H1 (cell line): ENCODE measurements around the gene LINGO4. TPM values are rescaled to one million over a fixed set of nuclear protein-coding genes. Genes with fewer than 3 reads are reported as not detected.

ENCODE experiments used
- CTCF ChIA-PET: fragments of 300-600 bp; sonication (Branson Sonifier 250); formaldehyde crosslinking; loops from one replicate; lab custom pipeline; 2021; ENCODE audit not compliant: partially characterized antibody; lab: Charles Lee
- POLR2A ChIA-PET: fragments of 300-600 bp; sonication (Branson Sonifier 250); formaldehyde crosslinking; loops from one replicate; lab custom pipeline; 2021; ENCODE audit warnings: inconsistent platforms; ENCODE audit not compliant: partially characterized antibody; lab: Charles Lee
- DNase-seq, 2 experiments: peaks; one replicate each; pipeline versions ENCODE4 v3.0.0 to v3.0.0-alpha.2; 2010 to 2022; ENCODE audit warnings: low spot score in 2 of 2, low read depth in 1 of 2, mixed read lengths in 1 of 2
- FAIRE-seq: peaks from 2 replicates; lab custom pipeline; 2011; peaks lifted over from hg19 to GRCh38; lab: Jason Lieb, UNC
- H2AFZ ChIP-seq: 2 replicates; pipeline ENCODE4 v1.8.1; 2012; ENCODE audit warnings: low read length, inconsistent platforms
- H2AK5ac ChIP-seq: 2 replicates; pipeline ENCODE4 v1.6.1; 2013; ENCODE audit warnings: low read depth, low read length
- H2BK120ac ChIP-seq: replicated peaks from 2 replicates; pipeline ENCODE3; 2013; ENCODE audit warnings: low read depth, low read length, inconsistent platforms
- H2BK12ac ChIP-seq: 2 replicates; pipeline ENCODE4 v1.6.1; 2013; ENCODE audit warnings: low read depth, low read length
- H2BK15ac ChIP-seq: 2 replicates; pipeline ENCODE4 v1.6.1; 2013; ENCODE audit warnings: low read length
- H2BK20ac ChIP-seq: 2 replicates; pipeline ENCODE4 v1.6.1; 2013; ENCODE audit warnings: low read length
- H2BK5ac ChIP-seq: 2 replicates; pipeline ENCODE4 v1.6.1; 2013; ENCODE audit warnings: low read depth, low read length
- H3K14ac ChIP-seq: 2 replicates; pipeline ENCODE4 v1.6.1; 2013; ENCODE audit warnings: inconsistent platforms; ENCODE audit not compliant: insufficient read length
- H3K18ac ChIP-seq: 2 replicates; pipeline ENCODE4 v1.6.1; 2013; ENCODE audit warnings: low read length; ENCODE audit errors: extremely low read depth
- H3K23ac ChIP-seq: 2 replicates; pipeline ENCODE4 v1.6.1; 2013; ENCODE audit warnings: inconsistent platforms; ENCODE audit not compliant: insufficient read length
- H3K23me2 ChIP-seq: 2 replicates; pipeline ENCODE4 v1.6.1; 2013; ENCODE audit warnings: low read depth, low read length
- H3K27ac ChIP-seq: 2 replicates; pipeline ENCODE4 v1.6.1; 2011; ENCODE audit warnings: low read depth, low read length, inconsistent platforms
- H3K27me3 ChIP-seq, 4 experiments: replicated peaks in 1 of 4; 1 replicate in 1 of 4; 2 replicates in 3 of 4; pipeline versions ENCODE4 v1.6.1 to v1.8.1; 2011 to 2013; ENCODE audit warnings: low read length in 3 of 4, mild to moderate bottlenecking in 3 of 4, inconsistent platforms in 2 of 4, mixed read lengths in 2 of 4, moderate library complexity in 1 of 4; ENCODE audit not compliant: control insufficient read depth in 3 of 4, insufficient read depth in 3 of 4; ENCODE audit errors: extremely low read depth in 1 of 4
- H3K36me3 ChIP-seq, 4 experiments: 2 replicates each; pipeline versions ENCODE4 v1.6.1 to v1.8.1; 2011 to 2013; ENCODE audit warnings: mild to moderate bottlenecking in 4 of 4, low read length in 3 of 4, moderate library complexity in 2 of 4, control low read depth in 1 of 4, inconsistent platforms in 1 of 4; ENCODE audit not compliant: insufficient read depth in 4 of 4, control insufficient read depth in 2 of 4
- H3K4ac ChIP-seq: replicated peaks from 2 replicates; pipeline ENCODE3; 2013; ENCODE audit warnings: low read length, low read depth, mixed read lengths, inconsistent platforms; ENCODE audit not compliant: insufficient read length
- H3K4me1 ChIP-seq, 4 experiments: replicated peaks in 1 of 4; 1 replicate in 1 of 4; 2 replicates in 3 of 4; pipeline versions ENCODE4 v1.6.1 to v1.8.1; 2011 to 2013; ENCODE audit warnings: low read length in 3 of 4, inconsistent platforms in 2 of 4, mixed read lengths in 1 of 4; ENCODE audit not compliant: insufficient read depth in 4 of 4, control insufficient read depth in 3 of 4
- H3K4me2 ChIP-seq, 2 experiments: 2 replicates each; pipeline versions ENCODE4 v1.6.1 to v1.8.1; 2011 to 2013; ENCODE audit warnings: low read depth in 2 of 2, low read length in 2 of 2, control low read depth in 1 of 2, inconsistent platforms in 1 of 2, mild to moderate bottlenecking in 1 of 2; ENCODE audit not compliant: insufficient read depth in 1 of 2
- H3K4me3 ChIP-seq, 4 experiments: fragments of 200-600, 300-600 bp in 1 of 4; sonication (generic), shearing (Covaris generic), sonication (Bioruptor Twin) in 1 of 4; 2 replicates each; pipeline versions ENCODE4 v1.5.1 to v1.8.1; 2011 to 2016; ENCODE audit warnings: low read length in 4 of 4, low read depth in 3 of 4, control low read depth in 2 of 4, inconsistent platforms in 2 of 4, mild to moderate bottlenecking in 2 of 4, mixed read lengths in 1 of 4, moderate library complexity in 1 of 4; ENCODE audit not compliant: insufficient read depth in 2 of 4; ENCODE audit errors: extremely low read depth in 1 of 4
- H3K56ac ChIP-seq: replicated peaks from 2 replicates; pipeline ENCODE3; 2013; ENCODE audit warnings: low read depth, mild to moderate bottlenecking, mixed read lengths, low read length, inconsistent platforms; ENCODE audit not compliant: insufficient read length
- H3K79me1 ChIP-seq: 2 replicates; pipeline ENCODE4 v1.6.1; 2013; ENCODE audit warnings: low read depth, low read length, control low read depth
- H3K79me2 ChIP-seq, 2 experiments: 2 replicates each; pipeline versions ENCODE4 v1.6.1 to v1.8.1; 2012 to 2013; ENCODE audit warnings: low read length in 2 of 2, mild to moderate bottlenecking in 2 of 2, inconsistent platforms in 1 of 2; ENCODE audit not compliant: insufficient read depth in 2 of 2, control insufficient read depth in 1 of 2
- H3K9ac ChIP-seq, 4 experiments: replicated peaks in 1 of 4; 1 replicate in 1 of 4; 2 replicates in 3 of 4; pipeline versions ENCODE4 v1.6.1 to v1.8.1; 2011 to 2013; ENCODE audit warnings: low read depth in 3 of 4, low read length in 3 of 4, control low read depth in 2 of 4, mild to moderate bottlenecking in 2 of 4, moderate library complexity in 2 of 4, inconsistent platforms in 1 of 4; ENCODE audit errors: extremely low read depth in 1 of 4
- H3K9me3 ChIP-seq, 2 experiments: 2 replicates each; pipeline versions ENCODE4 v1.6.1 to v1.8.1; 2012 to 2013; ENCODE audit warnings: mild to moderate bottlenecking in 2 of 2, moderate library complexity in 2 of 2, control low read depth in 1 of 2, inconsistent platforms in 1 of 2, low read depth in 1 of 2, low read length in 1 of 2, mixed read lengths in 1 of 2; ENCODE audit not compliant: insufficient read depth in 2 of 2
- H4K20me1 ChIP-seq, 2 experiments: replicated peaks in 1 of 2; 2 replicates each; pipeline versions ENCODE3 to v1.8.1; 2011 to 2013; ENCODE audit warnings: inconsistent platforms in 2 of 2, low read length in 2 of 2, mild to moderate bottlenecking in 1 of 2; ENCODE audit not compliant: insufficient read depth in 2 of 2, control insufficient read depth in 1 of 2
- H4K5ac ChIP-seq: 2 replicates; pipeline ENCODE4 v1.6.1; 2013; ENCODE audit warnings: low read length, low read depth, mixed read lengths, inconsistent platforms; ENCODE audit not compliant: insufficient read length
- H4K8ac ChIP-seq: 2 replicates; pipeline ENCODE4 v1.8.0; 2013; ENCODE audit warnings: mild to moderate bottlenecking, moderate library complexity, low read length, inconsistent platforms; ENCODE audit not compliant: insufficient read depth; ENCODE audit errors: extremely low read depth
- H4K91ac ChIP-seq: replicated peaks from 2 replicates; pipeline ENCODE3; 2013; ENCODE audit warnings: low read length, mixed read lengths, inconsistent platforms; ENCODE audit not compliant: insufficient read length
- BRCA1 ChIP-seq: IDR thresholded peaks from 2 replicates; pipeline ENCODE4 v1.6.1; 2012; ENCODE audit warnings: low read depth, low read length, improper control_type of control experiment
- CHD1 ChIP-seq: IDR thresholded peaks from 2 replicates; pipeline ENCODE4 v1.6.1; 2012; ENCODE audit warnings: low read depth, low read length, improper control_type of control experiment
- GTF2F1 ChIP-seq: IDR thresholded peaks from 2 replicates; pipeline ENCODE4 v1.6.1; 2012; ENCODE audit warnings: low read depth, low read length, improper control_type of control experiment, borderline replicate concordance
- KDM4A ChIP-seq: IDR thresholded peaks from one replicate; pipeline ENCODE4 v1.7.1; 2012; ENCODE audit warnings: low read depth, mild to moderate bottlenecking, moderate library complexity, low read length, inconsistent platforms; ENCODE audit not compliant: severe bottlenecking
- PHF8 ChIP-seq: fragments of 200-600 bp; sonication (generic); conservative IDR thresholded peaks from 2 replicates; pipeline ENCODE4 v1.7.1; 2012; ENCODE audit warnings: low read depth, mild to moderate bottlenecking, inconsistent platforms, low read length, moderate library complexity
- RAD21 ChIP-seq, 2 experiments: IDR thresholded peaks in 1 of 2; conservative IDR thresholded peaks in 1 of 2; 2 replicates each; pipeline ENCODE4 v1.6.1; 2011; ENCODE audit warnings: low read depth in 2 of 2, low read length in 2 of 2, improper control_type of control experiment in 1 of 2, inconsistent platforms in 1 of 2, mild to moderate bottlenecking in 1 of 2, moderate library complexity in 1 of 2
- RXRA ChIP-seq: IDR thresholded peaks from 2 replicates; pipeline ENCODE4 v1.6.1; 2011; ENCODE audit warnings: low read depth, mild to moderate bottlenecking, low read length, moderate library complexity; ENCODE audit not compliant: insufficient read depth
- SIN3A ChIP-seq, 2 experiments: IDR thresholded peaks in 1 of 2; conservative IDR thresholded peaks in 1 of 2; 2 replicates each; pipeline ENCODE4 v1.6.1; 2011 to 2012; ENCODE audit warnings: low read length in 2 of 2, improper control_type of control experiment in 1 of 2, low read depth in 1 of 2, mild to moderate bottlenecking in 1 of 2
- SIX5 ChIP-seq: IDR thresholded peaks from 2 replicates; pipeline ENCODE4 v1.6.1; 2011; ENCODE audit warnings: mild to moderate bottlenecking, low read depth, low read length
- SP1 ChIP-seq: IDR thresholded peaks from 2 replicates; pipeline ENCODE4 v1.6.1; 2011; ENCODE audit warnings: low read depth, low read length
- SP4 ChIP-seq: IDR thresholded peaks from 2 replicates; pipeline ENCODE4 v1.6.1; 2012; ENCODE audit warnings: low read length, inconsistent platforms
- SRF ChIP-seq: IDR thresholded peaks from 2 replicates; pipeline ENCODE4 v1.6.1; 2011; ENCODE audit warnings: mild to moderate bottlenecking, low read depth, low read length, moderate library complexity
- TAF1 ChIP-seq: IDR thresholded peaks from 2 replicates; pipeline ENCODE4 v1.6.1; 2011; ENCODE audit warnings: mild to moderate bottlenecking, low read depth, low read length
- YY1 ChIP-seq: IDR thresholded peaks from 2 replicates; pipeline ENCODE4 v1.6.1; 2011; ENCODE audit warnings: low read depth, mild to moderate bottlenecking, low read length
- WGBS, 2 experiments: shearing (Covaris generic) in 1 of 2; methylation state at CpG; one replicate each; pipeline versions ENCODE4 v1.1.6 to v1.1.7; 2013 to 2015; ENCODE audit warnings: low lambda C conversion rate in 2 of 2, mixed read lengths in 2 of 2, inconsistent platforms in 1 of 2, low coverage in 1 of 2, missing lambda C conversion rate in 1 of 2; ENCODE audit not compliant: insufficient replicate concordance in 2 of 2, insufficient coverage in 1 of 2, insufficient read length in 1 of 2; ENCODE audit errors: extremely low coverage in 1 of 2, missing lambda C conversion rate in 1 of 2; 5-methylcytosine and 5-hydroxymethylcytosine counted together
- polyA plus RNA-seq, 7 experiments: library from polyadenylated mRNA; depleted of rRNA in 3 of 7; stranded (reverse) in 5 of 7; unstranded in 2 of 7; fragments of >200 nt in 5 of 7; fragments of 200-250 nt in 2 of 7; gene quantifications; 1 replicate in 5 of 7; 2 replicates in 1 of 7; 4 replicates in 1 of 7; pipeline versions ENCODE4 v1.2.1 to v1.2.3, GENCODE V29; 2011 to 2013; ENCODE audit warnings: missing spikeins in 2 of 7, mixed read lengths in 2 of 7
- total RNA-seq: library from RNA; stranded (reverse); fragmentation: NEBNext Ultra II Directional; extraction: Animal tissue kit (Norgen Biotek cat#: 25700); gene quantifications from 2 replicates; pipeline ENCODE4 v1.2.1, GENCODE V29; 2021

Gene LINGO4
- total and polyA plus RNA-seq, 2 of the 8 experiments (the other 6 are each of a cell fraction or from before 2014, with no cell fraction given) = 0.03 TPM; not detected in 1

DNA sequence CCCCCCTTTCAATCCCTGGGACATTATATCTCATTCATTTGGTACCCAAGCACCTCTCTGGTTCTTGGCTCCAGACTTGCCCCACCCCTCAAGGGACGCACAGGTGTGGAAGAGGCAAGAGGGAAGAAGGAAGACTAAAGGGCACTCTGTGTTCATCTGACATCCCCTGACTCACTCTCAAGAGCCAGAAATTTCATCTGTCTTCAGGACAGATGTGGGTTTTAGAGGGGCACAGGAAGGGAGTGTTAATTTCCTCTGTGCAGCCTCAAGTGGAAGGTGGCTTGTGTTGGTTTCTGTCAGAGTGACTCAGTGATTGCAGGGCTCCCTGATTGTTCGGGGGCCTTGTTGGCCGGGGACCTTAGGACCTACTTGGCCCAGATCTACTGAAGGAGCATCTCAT is 32.0 kb upstream of the LINGO4 start:
- Histone ChIP-seq H3K4me2 (peak overlapping the region in 1 of 2 experiments; percentile 77; a peak in 2 of 4 replicates), H3K4me3 (peak overlapping the region in 1 of 4 experiments; percentile 69; a peak in 1 of 8 replicates), H3K23me2 (peaks cover 23% of the 10 kb centered on the region), H3K27ac (no peak overlapping the region), H4K20me1 (no peaks in the 10 kb centered on the region), H2AK5ac (peak overlapping the region; percentile 29; the same call in 1 of the 2 replicates), H4K8ac (no peak overlapping the region), H2BK15ac (0 out of 2 replicates have a peak overlapping the region, but pooled peaks have one; percentile 29), H3K36me3 (no peaks in the 10 kb centered on the region), H3K9me3 (no peaks in the 10 kb centered on the region), H3K4ac (no peak overlapping the region), H2BK12ac (peak overlapping the region; percentile 85), H3K4me1 (peaks cover 4 to 17% (median 9%) of the 10 kb centered on the region in 4 experiments), H4K5ac (no peak overlapping the region), H2BK120ac (no peak overlapping the region), H3K56ac (no peak overlapping the region), H2BK5ac (0 out of 2 replicates have a peak overlapping the region, but pooled peaks have one; percentile 30), H3K79me2 (no peaks in the 10 kb centered on the region), H3K9ac (no peak overlapping the region), H2BK20ac (no peak overlapping the region), H3K27me3 (peaks cover 10 to 24% (median 21%) of the 10 kb centered on the region in 4 experiments), H2AFZ (no peak overlapping the region), H3K18ac (no peak overlapping the region), H4K91ac (no peak overlapping the region), H3K79me1 (no peaks in the 10 kb centered on the region), H3K23ac (no peak overlapping the region), H3K14ac (no peak overlapping the region)
- DNase-seq (no peak), FAIRE-seq (no peak)
- 79% methylated on average over 3 of the region's 3 CpGs; no CpG with 5 or more reads in 1 of the 2 experiments for WGBS, 2 experiments
- ChIA-PET CTCF (interaction anchor here (0.6 to 3.7 kb wide), 38 partner anchors 9 to 315 kb away, joined by 3 to 26 read pairs (median 4); partner anchors contain the start of gene CELF3), POLR2A (interaction anchor here (0.6 to 1.2 kb wide), 4 partner anchors 12 to 123 kb away, joined by 3 to 5 read pairs (median 4); partner anchors contain the start of genes MRPL9 and TDRKH)
- TF ChIP-seq KDM4A (no peak), SP1 (no peak), SP4 (no peak), RXRA (no peak), RAD21 (IDR thresholded peaks at IDR 0.05 in 1 of 2, conservative IDR thresholded peaks at IDR 0.05 in 1 of 2; ENCODE audit: low read depth in 2 of 2, low read length in 2 of 2) (no peak), GTF2F1 (no peak), SRF (no peak), SIN3A (conservative IDR thresholded peaks at IDR 0.05 in 1 of 2, IDR thresholded peaks at IDR 0.05 in 1 of 2; ENCODE audit: low read depth in 1 of 2, low read length in 2 of 2) (no peak), BRCA1 (no peak), CHD1 (no peak), YY1 (no peak), PHF8 (no peak), TAF1 (no peak), SIX5 (no peak)
